HG02763 (cell line): ENCODE measurements around the gene COPS2.
"Not testable (repeated sequence)": the region's sequence is repeated elsewhere in the genome, so short reads cannot be mapped to it uniquely, and the experiment has no call there.

Experiments used
- ATAC-seq: cut with Tn5 transposase; IDR thresholded peaks from one replicate; pipeline ENCODE4 v1.9.1; 2021; ENCODE audit warnings: mild to moderate bottlenecking, moderate library complexity; ENCODE audit not compliant: unreplicated experiment

Gene COPS2

GRCh38 chr15:49110158-49110944, 45.0 kb downstream of the COPS2 start:
- ATAC-seq, result no peak

DNA sequence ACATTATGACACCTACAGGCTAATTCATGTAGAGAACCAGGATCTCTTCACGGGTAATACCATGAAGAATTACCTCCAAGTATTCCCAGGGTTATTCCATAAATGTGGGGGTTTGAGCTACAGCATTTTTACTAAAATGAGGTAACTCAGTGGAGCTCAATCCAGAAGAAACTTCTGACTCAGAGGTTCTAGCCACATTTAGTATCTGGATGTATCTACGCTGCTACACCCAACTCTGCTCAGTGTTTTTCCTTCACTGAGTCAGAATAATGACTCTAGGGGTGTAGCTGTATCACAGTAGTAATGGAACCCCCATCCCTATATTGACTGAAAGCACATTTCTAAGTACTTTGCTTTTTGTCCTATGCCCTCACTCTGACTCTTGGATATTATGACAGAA, 52.4 kb downstream of the COPS2 start:
- no peak for ATAC-seq

DNA sequence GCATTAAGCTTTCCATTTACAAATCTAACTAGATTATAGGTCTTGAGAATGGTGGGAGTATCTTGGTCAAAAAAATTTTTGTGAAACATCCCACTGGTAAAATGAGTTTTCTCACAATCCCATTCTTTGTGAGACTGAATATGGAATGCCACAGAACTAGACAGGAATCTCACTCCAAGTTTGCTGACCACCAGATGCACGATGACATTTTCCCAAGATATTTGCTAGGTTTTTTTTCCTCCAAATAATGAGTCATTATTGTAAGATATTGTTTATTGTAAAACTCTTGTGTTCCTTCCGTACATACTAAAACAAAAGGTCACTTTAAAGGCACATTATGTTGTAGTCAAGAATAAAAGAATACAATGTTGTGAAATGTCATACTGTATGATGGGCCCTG, 53.9 kb downstream of the COPS2 start:
- no peak for ATAC-seq

DNA sequence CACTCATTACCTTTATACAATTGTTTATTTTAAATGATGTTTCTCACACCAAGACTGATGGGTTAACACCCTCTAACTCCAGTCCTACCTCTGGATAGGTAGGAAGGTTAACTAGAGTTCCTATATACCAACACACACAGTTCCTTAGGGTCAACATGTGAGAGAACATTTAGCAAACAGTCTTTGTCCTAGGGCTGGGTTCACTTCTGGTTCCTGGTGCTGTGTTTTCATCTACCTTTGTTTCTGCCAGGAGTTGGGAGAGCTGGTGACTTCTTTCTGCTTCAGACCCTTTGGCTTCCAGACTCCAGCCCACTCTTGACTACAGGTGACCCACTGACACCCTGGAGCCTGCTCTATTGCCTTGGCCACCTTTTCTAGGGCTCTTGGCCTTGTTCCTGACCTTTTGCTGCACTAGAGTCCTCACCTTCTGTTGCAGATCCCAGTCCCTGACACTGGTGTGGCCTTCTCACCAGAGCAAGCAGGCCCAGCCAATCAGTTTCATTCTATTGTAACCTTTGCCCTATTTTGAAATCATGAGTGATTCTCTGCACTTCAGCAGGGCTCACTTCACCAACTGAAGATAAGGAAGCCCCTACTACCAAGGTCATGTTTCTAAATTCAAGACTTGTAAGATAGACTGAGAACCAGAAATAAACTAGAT, 59.2 kb downstream of the COPS2 start:
- ATAC-seq, result no peak

DNA sequence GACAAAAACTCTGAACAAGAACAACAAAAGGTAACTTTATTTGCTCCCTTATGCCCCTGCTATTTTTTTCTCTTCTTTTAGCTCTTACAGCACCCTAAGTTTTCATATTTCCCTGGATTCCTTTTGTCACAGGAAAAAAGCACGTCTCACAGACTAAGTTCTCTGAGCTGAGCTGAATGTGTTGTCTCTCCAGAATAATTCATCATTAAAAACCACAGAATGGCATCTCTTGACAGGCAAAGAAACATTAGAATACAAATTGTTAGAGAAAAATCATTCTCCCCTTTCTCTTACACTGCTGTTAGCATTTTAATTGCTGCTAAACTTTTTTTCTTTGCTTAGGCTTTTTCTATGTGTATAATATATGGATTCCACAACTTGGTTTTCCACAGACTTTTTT, 60.5 kb downstream of the COPS2 start:
- ATAC-seq, result no peak

DNA sequence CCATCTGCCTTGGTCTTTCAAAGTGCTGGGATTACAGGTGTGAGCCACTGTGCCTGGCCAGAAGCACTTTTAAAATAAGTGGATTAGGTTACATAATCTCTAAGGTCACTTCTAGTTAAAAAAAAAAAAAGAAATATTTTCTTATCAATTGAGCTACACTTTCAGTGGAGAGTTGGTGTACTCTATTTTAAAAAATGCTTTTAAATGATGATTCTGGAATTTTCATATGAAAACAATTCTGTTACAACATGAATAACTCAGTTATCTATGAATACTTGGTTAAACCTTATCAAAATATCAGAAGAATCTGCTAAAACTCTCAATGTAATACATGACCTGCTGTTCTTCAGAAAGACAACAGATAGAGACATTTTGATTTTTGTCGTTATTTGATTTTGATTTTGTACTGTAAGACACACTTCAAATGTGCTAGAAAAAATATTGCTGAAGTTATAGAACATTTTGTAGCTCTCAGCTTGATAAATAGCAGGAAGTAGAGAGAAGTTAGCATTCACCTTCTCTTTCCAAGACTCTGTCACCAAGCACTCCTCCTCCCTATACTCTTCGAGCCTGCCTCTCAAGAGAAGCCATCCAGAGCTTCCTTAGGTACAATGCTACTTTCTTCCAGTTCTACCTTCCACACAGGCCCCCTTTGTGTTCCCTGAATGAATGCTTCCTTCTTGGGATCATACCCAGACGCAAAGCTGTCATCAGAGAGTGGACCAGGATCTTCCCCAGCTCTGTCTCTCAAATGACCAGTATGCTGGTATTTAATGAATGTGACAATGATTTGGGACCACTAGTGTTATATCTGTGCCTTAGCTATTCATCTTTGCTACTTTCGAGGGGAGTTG, 61.9 kb downstream of the COPS2 start:
- no peak for ATAC-seq

DNA sequence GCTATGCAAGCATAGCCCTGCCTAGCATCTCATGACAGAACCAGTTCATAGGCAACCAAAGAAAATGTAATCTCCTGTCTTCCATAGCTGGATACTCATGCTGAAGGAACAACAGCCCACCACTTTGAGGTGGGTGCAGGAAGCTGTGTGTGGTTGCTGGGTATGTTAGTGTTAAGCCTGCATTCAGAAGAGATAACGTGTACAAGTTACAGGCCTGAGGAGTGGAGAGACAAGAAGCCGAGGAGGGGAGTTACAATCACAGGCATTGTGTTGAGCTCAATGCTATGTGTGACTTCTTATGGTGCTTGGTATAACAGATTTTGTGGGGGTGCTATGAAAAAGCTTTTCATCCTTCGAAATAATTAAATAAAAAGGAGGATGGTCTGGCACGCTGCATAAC, 66.4 kb downstream of the COPS2 start:
- no peak for ATAC-seq

- ATAC-seq, result no peak
These were observed 69.5 kb downstream of the COPS2 start for GRCh38 chr15:49085696-49086459.

DNA sequence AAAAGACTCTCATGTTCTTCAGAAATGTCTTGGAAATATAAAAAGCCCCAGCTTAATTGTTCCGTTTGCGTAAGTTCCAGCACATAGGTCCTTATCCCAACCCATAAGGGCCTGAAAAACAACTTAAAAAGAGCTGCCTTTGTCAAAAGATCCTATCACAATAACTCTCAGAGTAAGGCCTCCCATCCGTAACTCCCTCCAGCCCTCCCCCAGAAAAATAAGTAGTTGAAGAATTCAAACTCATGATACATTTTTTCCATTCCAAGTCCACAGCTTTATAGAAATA, 71.2 kb downstream of the COPS2 start:
- no peak for ATAC-seq

DNA sequence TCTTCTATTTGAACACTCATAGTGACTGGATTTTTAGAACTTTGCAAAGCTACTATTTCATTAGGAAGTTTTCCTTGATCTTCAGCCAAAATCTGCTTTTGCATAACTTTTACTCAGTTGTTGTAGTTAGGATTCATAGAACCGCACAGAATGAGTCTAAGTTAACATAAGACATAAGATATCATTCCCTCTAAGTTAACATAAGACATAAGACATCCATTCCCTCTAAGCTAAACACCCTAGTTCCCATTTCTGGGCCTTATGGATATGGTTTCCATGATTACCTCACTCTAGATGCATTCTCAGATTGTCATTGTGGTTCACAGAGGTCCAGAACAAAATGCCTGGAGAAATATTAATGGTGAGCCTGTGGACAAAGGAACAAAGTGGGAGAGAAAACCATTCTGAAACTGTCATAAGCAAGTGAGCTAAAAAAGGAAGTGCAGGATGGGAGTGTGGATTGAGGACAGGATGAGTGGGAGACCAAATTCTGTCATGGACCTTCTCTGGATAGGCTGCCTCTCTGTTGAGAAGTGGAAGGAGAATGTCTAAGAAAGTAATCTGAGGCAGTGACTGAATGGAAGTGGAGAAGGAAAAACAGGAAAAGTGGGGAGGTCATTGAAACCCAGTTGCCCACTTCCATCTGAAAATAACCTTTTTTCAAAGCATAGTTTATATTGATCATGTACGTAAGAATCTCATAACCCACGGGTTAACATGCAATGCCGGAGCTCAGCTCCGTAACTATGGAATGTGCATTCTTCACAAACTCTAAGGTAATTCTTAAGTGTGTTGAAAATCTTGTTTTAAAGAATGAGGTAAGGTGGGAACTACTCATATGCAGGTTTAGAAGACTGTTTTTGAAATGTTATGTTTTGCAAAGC, 71.8 kb downstream of the COPS2 start:
- ATAC-seq, result no peak

GRCh38 chr15:49082960-49083359, 72.4 kb downstream of the COPS2 start:
- ATAC-seq, result no peak

DNA sequence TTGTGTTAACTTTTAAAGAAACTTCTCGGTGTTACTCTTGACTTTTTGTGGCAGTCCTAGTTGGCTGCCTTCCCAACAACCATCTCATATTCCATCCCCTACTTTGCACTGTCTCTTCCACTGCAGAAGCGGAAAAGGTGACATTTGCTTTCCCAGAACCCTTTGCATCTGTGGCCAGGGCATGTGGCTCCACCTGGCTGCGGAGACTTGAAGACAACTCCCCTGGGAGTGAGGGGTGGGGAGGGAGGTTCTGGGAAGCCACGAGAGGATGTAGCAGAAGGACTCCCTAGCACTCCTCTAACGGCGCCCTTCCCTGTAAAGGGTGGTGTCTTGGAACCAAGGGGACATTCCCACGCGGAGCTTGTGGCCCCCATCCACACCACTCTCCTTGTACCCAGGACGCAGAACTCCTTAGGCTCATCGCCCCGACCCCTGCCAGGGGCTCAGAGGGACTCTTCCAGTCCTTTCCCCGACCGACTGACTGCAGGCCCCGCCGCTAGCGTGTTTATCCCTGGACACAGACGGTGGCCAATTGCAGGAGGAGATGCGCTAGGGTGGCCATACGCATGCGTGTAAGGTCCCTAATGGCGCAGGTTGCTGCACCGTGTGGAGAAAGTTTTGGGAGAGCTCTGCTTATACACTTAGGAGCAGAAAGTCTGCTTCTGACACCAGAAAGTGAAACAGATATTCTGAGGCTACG, 75.9 kb downstream of the COPS2 start:
- ATAC-seq, result no peak

DNA sequence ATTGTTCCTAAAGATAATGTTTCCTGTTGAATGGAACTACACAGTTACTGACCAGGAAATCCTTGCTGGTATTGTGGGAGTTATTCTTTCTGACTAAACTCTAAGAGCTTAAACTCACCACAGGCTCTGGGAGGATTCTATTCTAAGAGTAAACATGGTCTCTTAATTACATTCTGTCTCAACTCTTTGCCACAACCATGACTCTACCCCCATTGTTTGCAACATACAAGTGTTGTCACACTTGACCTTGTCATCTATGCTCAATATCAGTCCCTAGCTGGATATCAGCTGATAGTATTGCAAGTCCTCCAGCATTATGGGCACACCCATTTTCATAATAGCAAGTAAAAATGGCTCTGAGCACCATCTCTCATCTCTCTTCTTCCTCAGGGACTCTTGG, 79.5 kb downstream of the COPS2 start:
- no peak for ATAC-seq

DNA sequence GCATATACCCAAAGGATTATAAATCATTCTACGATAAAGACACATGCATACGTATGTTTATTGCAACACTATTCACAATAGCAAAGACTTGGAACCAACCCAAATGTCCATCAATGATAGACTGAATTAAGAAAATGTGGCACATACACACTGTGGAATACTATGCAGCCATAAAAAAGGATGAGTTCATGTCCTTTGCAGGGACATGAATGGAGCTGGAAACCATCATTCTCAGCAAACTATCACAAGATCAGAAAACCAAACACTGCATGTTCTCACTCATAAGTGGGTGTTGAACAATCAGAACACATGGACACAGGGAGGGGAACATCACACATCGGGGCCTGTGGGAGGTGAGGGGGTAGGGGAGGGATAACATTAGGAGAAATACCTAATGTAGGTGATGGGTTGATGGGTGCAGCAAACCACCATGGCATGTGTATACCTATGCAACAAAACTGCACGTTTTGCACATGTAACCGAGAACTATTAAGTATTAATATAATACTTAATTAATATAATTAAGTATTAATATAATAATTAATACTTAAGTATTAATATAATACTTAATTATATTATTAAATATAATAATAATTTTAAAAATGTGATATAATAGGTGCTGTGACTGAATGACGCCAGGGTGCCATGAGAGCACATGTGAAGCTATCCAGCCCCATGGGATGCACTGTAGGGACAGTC, 80.7 kb downstream of the COPS2 start:
- not testable (repeated sequence) for ATAC-seq
